Right lobe of liver (tissue), 4 donors: Measurements from ENCODE around the gene HDGF.

Source experiments
- POLR2A ChIP-seq: fragments of 450-650 bp; IDR thresholded peaks from one replicate; pipeline ENCODE4 v1.6.1; 2017; ENCODE audit warnings: antibody characterized with exemption, mild to moderate bottlenecking
- TF ChIP-seq, protein P1 (sequence below), 4 donors: fragments of 200-600 bp in 3 of 4; fragments of 450-650 bp in 1 of 4; IDR thresholded peaks; one replicate each; pipeline versions ENCODE4 v1.5.1 to v1.8.0; 2016 to 2022; ENCODE audit warnings: antibody characterized with exemption in 4 of 4, mild to moderate bottlenecking in 2 of 4
- donor health status: DM: no; HTN: no; CAD: no.
- donor health status: DM: no; HTN: no; CAD: no.
- donor health status: DM: no; HTN: yes; CAD: no.

GRCh38 chr1:156785458-156785857 lies 34.0 kb upstream of the HDGF start:
- TF ChIP-seq, protein P1, sequence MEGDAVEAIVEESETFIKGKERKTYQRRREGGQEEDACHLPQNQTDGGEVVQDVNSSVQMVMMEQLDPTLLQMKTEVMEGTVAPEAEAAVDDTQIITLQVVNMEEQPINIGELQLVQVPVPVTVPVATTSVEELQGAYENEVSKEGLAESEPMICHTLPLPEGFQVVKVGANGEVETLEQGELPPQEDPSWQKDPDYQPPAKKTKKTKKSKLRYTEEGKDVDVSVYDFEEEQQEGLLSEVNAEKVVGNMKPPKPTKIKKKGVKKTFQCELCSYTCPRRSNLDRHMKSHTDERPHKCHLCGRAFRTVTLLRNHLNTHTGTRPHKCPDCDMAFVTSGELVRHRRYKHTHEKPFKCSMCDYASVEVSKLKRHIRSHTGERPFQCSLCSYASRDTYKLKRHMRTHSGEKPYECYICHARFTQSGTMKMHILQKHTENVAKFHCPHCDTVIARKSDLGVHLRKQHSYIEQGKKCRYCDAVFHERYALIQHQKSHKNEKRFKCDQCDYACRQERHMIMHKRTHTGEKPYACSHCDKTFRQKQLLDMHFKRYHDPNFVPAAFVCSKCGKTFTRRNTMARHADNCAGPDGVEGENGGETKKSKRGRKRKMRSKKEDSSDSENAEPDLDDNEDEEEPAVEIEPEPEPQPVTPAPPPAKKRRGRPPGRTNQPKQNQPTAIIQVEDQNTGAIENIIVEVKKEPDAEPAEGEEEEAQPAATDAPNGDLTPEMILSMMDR (IDR thresholded peaks at IDR 0.05), result no peak
- no peak for TF ChIP-seq POLR2A
